Fibroblast of villous mesenchyme (primary cell): ENCODE data around the gene GGT6. TPM values are rescaled to one million over a fixed set of nuclear protein-coding genes. Genes with fewer than 3 reads are reported as not detected.

Experiments
- DNase-seq: peaks from one replicate; pipeline ENCODE4 v3.0.0-alpha.2; 2010; ENCODE audit warnings: low read depth
- H3K4me3 ChIP-seq: 2 replicates; pipeline ENCODE4 v1.5.1; 2011; ENCODE audit warnings: low read depth, mild to moderate bottlenecking, low read length
- CTCF ChIP-seq: IDR thresholded peaks from 2 replicates; pipeline ENCODE4 v1.5.1; 2012; ENCODE audit warnings: low read depth, mild to moderate bottlenecking, low read length; ENCODE audit not compliant: insufficient read depth
- total RNA-seq: library from RNA; depleted of rRNA; stranded (reverse); fragments of >200 nt; gene quantifications from 2 replicates; pipeline ENCODE4 v1.2.3, GENCODE V29; 2012

The GGT6 gene
- total RNA-seq, 1 donor: not detected

- DNase-seq: no peak
These were observed 30.7 kb downstream of the GGT6 start for GRCh38 chr17:4529533-4530152.

GRCh38 chr17:4527566-4528125 lies 32.7 kb downstream of the GGT6 start:
- DNase-seq: peak; percentile 20
- H3K4me3 ChIP-seq: no peak overlapping the region
- TF ChIP-seq CTCF: no peak

More at GRCh38 chr17:4529533-4530152, 30.7 kb downstream of the GGT6 start:
- H3K4me3 ChIP-seq: no peak overlapping the region
- no peak for TF ChIP-seq CTCF

GRCh38 chr17:4527134-4527533 lies 33.2 kb downstream of the GGT6 start:
- no peak for DNase-seq
- no peak overlapping the region for H3K4me3 ChIP-seq
- no peak for TF ChIP-seq CTCF

- no peak for DNase-seq
- H3K4me3 ChIP-seq: no peak overlapping the region
- no peak for TF ChIP-seq CTCF
These were observed 34.5 kb downstream of the GGT6 start for GRCh38 chr17:4525691-4526397.

GRCh38 chr17:4523946-4524345 lies 36.4 kb downstream of the GGT6 start:
- no peak for TF ChIP-seq CTCF
- no peak for DNase-seq

GRCh38 chr17:4522661-4523060 lies 37.7 kb downstream of the GGT6 start:
- H3K4me3 ChIP-seq: no peak overlapping the region
- no peak for TF ChIP-seq CTCF
- no peak for DNase-seq

More at GRCh38 chr17:4523946-4524345, 36.4 kb downstream of the GGT6 start:
- H3K4me3 ChIP-seq: no peak overlapping the region
